Heart left ventricle (tissue), 16 donors: ENCODE results near the gene UBAP2. TPM values are rescaled to one million over a fixed set of nuclear protein-coding genes. Genes with fewer than 3 reads are reported as not detected.

Source experiments
- ATAC-seq, 4 donors: fragments of 200-7000 bp; cut with Tn5 transposase; one replicate each; pipeline ENCODE4 v1.9.1; 2020 to 2022; ENCODE audit warnings: moderate library complexity in 4 of 4, mild to moderate bottlenecking in 3 of 4, moderate number of reproducible peaks in 1 of 4
- DNase-seq, 5 donors: peaks; one replicate each; pipeline ENCODE4 v3.0.0-alpha.2; 2020
- H3K27ac ChIP-seq, 12 donors: fragments of 200-600 bp; sonication (generic) in 4 of 12; one replicate each; pipeline versions ENCODE4 v1.5.0 to v1.8.0; 2016 to 2022; ENCODE audit warnings: mild to moderate bottlenecking in 2 of 12
- H3K27me3 ChIP-seq, 9 donors: fragments of 200-600 bp; sonication (generic) in 2 of 9; one replicate each; pipeline versions ENCODE4 v1.5.1 to v1.8.0; 2016 to 2022; ENCODE audit warnings: mild to moderate bottlenecking in 3 of 9
- H3K36me3 ChIP-seq, 9 donors: fragments of 200-600 bp; sonication (generic) in 2 of 9; one replicate each; pipeline versions ENCODE4 v1.5.0 to v1.8.0; 2018 to 2022; ENCODE audit warnings: mild to moderate bottlenecking in 2 of 9
- H3K4me1 ChIP-seq, 12 donors: fragments of 200-600 bp; sonication (generic) in 4 of 12; one replicate each; pipeline versions ENCODE4 v1.5.0 to v1.8.0; 2016 to 2022; ENCODE audit warnings: mild to moderate bottlenecking in 3 of 12
- H3K4me3 ChIP-seq, 12 donors: fragments of 200-600 bp; sonication (generic) in 4 of 12; one replicate each; pipeline versions ENCODE4 v1.5.0 to v1.8.0; 2017 to 2022; ENCODE audit warnings: mild to moderate bottlenecking in 9 of 12, moderate library complexity in 4 of 12
- H3K9me3 ChIP-seq, 12 donors: fragments of 200-600 bp; sonication (generic) in 4 of 12; one replicate each; pipeline versions ENCODE4 v1.5.0 to v1.8.0; 2016 to 2022; ENCODE audit warnings: mild to moderate bottlenecking in 1 of 12
- CTCF ChIP-seq, 12 donors: fragments of 200-600 bp; sonication (generic) in 4 of 12; IDR thresholded peaks; one replicate each; pipeline versions ENCODE4 v1.5.0 to v1.8.0; 2018 to 2022; ENCODE audit warnings: antibody characterized with exemption in 12 of 12, mild to moderate bottlenecking in 5 of 12
- POLR2A ChIP-seq, 2 donors: fragments of 450-650 bp; IDR thresholded peaks; one replicate each; pipeline ENCODE4 v1.6.1; 2017; ENCODE audit warnings: antibody characterized with exemption in 2 of 2, mild to moderate bottlenecking in 2 of 2, moderate library complexity in 2 of 2
- WGBS, 4 donors: extraction: QIAGEN DNeasy Blood & Tissue Kit in 2 of 4; methylation state at CpG; one replicate each; pipeline versions ENCODE4 v1.1.5 to v1.1.7; 2013 to 2018; 5-methylcytosine and 5-hydroxymethylcytosine counted together
- intact Hi-C, 10 donors: fragments of 100-400 bp; cut with DNase I; formaldehyde crosslinking; loops; one replicate each; pipeline versions ENCODE4 v1.11.1 to v1.14.2; 2022
- polyA plus RNA-seq, 2 donors: library from polyadenylated mRNA; stranded (reverse); fragments of 200-250 nt; gene quantifications; one replicate each; pipeline ENCODE4 v1.2.3, GENCODE V29; 2013
- total RNA-seq, 9 donors: library from RNA; depleted of rRNA in 2 of 9; stranded (reverse); fragments of >200 nt in 2 of 9; fragmentation: NEBNext Ultra II Directional in 3 of 9; extraction: Animal tissue kit (Norgen Biotek cat#: 25700) in 3 of 9; gene quantifications; one replicate each; pipeline versions ENCODE4 v1.1.0 to v1.2.4, GENCODE V29; 2016 to 2023
- donor health status: ischemic (EF 13 %, LVEDD 7.1; RV severe dilation, severe dysfunction).
- donor health status: healthy with polysubstance abuse.
- donor health status: DM: no; HTN: yes; CAD: no.
- donor health status: DM: no; HTN: no; CAD: no.
- donor health status: ischemic (EF 25% LVEDD 6.9; RV normal size, moderate dysfunction).
- donor health status: ischemic (EF 25% LVEDD 5.7; RV mildly dilated, moderate dysfunction).
- donor health status: healthy.
- donor health status: DM: yes; HTN: yes; CAD: no.
- donor health status: ischemic (EF 35%, LVEDD 5.7; RV mildly dilated, moderate dysfunction).
- donor health status: nonischemic (EF 11% LVEDD 7.7; RV severe dilation, severe dysfunction).
- donor health status: DM: yes; HTN: yes; CAD: no.
- donor health status: PGD.
- donor health status: ischemic (EF 29% LVEDD 5.4; RV normal size, mild dysfunction).
- donor health status: nonischemic (EF 23%, LVEDD 6.1; RV moderate dilation, normal function).

Gene UBAP2
- total and polyA plus RNA-seq, 11 donors = 12.9 to 36.2 (median 25.8) TPM

- TF ChIP-seq POLR2A (IDR thresholded peaks at IDR 0.05) (no peak), CTCF (IDR thresholded peaks at IDR 0.05) (no peak)
- ATAC-seq = no peak
These were observed 11.1 kb downstream of the UBAP2 start for GRCh38 chr9:34037626-34038025.

GRCh38 chr9:34036625-34037024, 12.1 kb downstream of the UBAP2 start:
- TF ChIP-seq CTCF (IDR thresholded peaks at IDR 0.05) (no peak), POLR2A (IDR thresholded peaks at IDR 0.05) (no peak)
- Histone ChIP-seq H3K9me3 (no peaks in the 10 kb centered on the region), H3K4me1 (no peaks in the 10 kb centered on the region), H3K4me3 (no peak overlapping the region), H3K27me3 (no peaks in the 10 kb centered on the region), H3K36me3 (peaks cover 0 to 6% (median 0%) of the 10 kb centered on the region in 9 donors), H3K27ac (no peak overlapping the region)
- DNase-seq (no peak), ATAC-seq (no peak)
- WGBS, 4 donors = 96 to 99% (median 96%) methylated on average over 5 of the region's 5 CpGs
- intact Hi-C loops = no loop called here

More at GRCh38 chr9:34037626-34038025, 11.1 kb downstream of the UBAP2 start:
- intact Hi-C loops = no loop called here
- no peaks in the 10 kb centered on the region for H3K4me1 ChIP-seq
- H3K27me3 ChIP-seq = no peaks in the 10 kb centered on the region
- H3K4me3 ChIP-seq = no peak overlapping the region
- no peaks in the 10 kb centered on the region for H3K9me3 ChIP-seq
- 85 to 96% (median 92%) methylated on average over 2 of the region's 2 CpGs for WGBS, 4 donors
- H3K27ac ChIP-seq = no peak overlapping the region
- DNase-seq = no peak
- H3K36me3 ChIP-seq = peaks cover 0 to 6% (median 0%) of the 10 kb centered on the region in 9 donors

GRCh38 chr9:34035656-34036055, 13.0 kb downstream of the UBAP2 start:
- no peak overlapping the region for H3K27ac ChIP-seq
- no peak for ATAC-seq
- 72 to 78% (median 76%) methylated on average over 5 of the region's 5 CpGs for WGBS, 4 donors

GRCh38 chr9:34034698-34035065, 14.0 kb downstream of the UBAP2 start:
- Histone ChIP-seq H3K27me3 (no peaks in the 10 kb centered on the region), H3K9me3 (no peaks in the 10 kb centered on the region), H3K4me3 (no peak overlapping the region), H3K4me1 (no peaks in the 10 kb centered on the region), H3K36me3 (peaks cover 0 to 4% (median 0%) of the 10 kb centered on the region in 9 donors), H3K27ac (no peak overlapping the region)
- WGBS, 4 donors = 84 to 87% (median 86%) methylated on average over 6 of the region's 6 CpGs
- ATAC-seq (no peak), DNase-seq (no peak)
- TF ChIP-seq CTCF (IDR thresholded peaks at IDR 0.05) (no peak), POLR2A (IDR thresholded peaks at IDR 0.05) (no peak)
- intact Hi-C loops = no loop called here

More at GRCh38 chr9:34035656-34036055, 13.0 kb downstream of the UBAP2 start:
- Histone ChIP-seq H3K9me3 (no peaks in the 10 kb centered on the region), H3K27me3 (no peaks in the 10 kb centered on the region), H3K4me1 (no peaks in the 10 kb centered on the region), H3K4me3 (no peak overlapping the region), H3K36me3 (peaks cover 0 to 4% (median 0%) of the 10 kb centered on the region in 9 donors)
- no peak for DNase-seq
- intact Hi-C loops = no loop called here
- no peak for TF ChIP-seq POLR2A (IDR thresholded peaks at IDR 0.05)
- no peak for TF ChIP-seq CTCF (IDR thresholded peaks at IDR 0.05)
